Astrocyte of the cerebellum (primary cell): ENCODE data around the gene SEC24B.
"Not testable (repeated sequence)": the region's sequence is repeated elsewhere in the genome, so short reads cannot be mapped to it uniquely, and the experiment has no call there.

Source experiments
- DNase-seq: peaks from one replicate; pipeline ENCODE4 v3.0.0-alpha.2; 2011; ENCODE audit warnings: low read depth
- H3K4me3 ChIP-seq: 2 replicates; pipeline ENCODE4 v1.5.1; 2011; ENCODE audit warnings: mild to moderate bottlenecking, low read depth, low read length, moderate library complexity
- in situ Hi-C: cut with HindIII; loops from 2 replicates; pipeline ENCODE4 v1.10.0; 2017; ENCODE audit warnings: low sequenced_read_pairs
- TF ChIP-seq, protein P1 (sequence below): IDR thresholded peaks from 2 replicates; pipeline ENCODE4 v1.5.1; 2012; ENCODE audit warnings: low read length, low read depth, moderate library complexity, mild to moderate bottlenecking; ENCODE audit errors: missing control alignments

Gene SEC24B

DNA sequence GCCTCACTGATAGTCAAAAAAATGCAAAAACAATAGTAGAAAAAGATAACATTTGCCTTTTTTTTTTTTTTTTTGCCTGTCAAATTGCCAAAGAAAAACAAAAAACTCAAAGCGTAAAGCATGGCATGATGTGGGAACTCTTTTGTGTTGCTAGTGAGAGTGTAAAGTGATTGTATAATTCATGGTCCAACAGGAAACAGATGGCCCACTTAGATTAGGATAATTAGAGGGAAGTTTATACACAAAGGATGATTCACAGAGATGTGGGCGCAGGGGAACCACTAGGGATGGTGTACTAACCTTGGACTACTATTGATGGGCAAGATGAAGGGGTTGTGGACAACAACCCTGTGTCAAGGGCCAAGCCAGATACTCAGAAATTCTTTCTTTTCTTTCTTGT is 142.8 kb downstream of the SEC24B start:
- no peak for DNase-seq
- in situ Hi-C loops = no loop called here
- TF ChIP-seq, protein P1, sequence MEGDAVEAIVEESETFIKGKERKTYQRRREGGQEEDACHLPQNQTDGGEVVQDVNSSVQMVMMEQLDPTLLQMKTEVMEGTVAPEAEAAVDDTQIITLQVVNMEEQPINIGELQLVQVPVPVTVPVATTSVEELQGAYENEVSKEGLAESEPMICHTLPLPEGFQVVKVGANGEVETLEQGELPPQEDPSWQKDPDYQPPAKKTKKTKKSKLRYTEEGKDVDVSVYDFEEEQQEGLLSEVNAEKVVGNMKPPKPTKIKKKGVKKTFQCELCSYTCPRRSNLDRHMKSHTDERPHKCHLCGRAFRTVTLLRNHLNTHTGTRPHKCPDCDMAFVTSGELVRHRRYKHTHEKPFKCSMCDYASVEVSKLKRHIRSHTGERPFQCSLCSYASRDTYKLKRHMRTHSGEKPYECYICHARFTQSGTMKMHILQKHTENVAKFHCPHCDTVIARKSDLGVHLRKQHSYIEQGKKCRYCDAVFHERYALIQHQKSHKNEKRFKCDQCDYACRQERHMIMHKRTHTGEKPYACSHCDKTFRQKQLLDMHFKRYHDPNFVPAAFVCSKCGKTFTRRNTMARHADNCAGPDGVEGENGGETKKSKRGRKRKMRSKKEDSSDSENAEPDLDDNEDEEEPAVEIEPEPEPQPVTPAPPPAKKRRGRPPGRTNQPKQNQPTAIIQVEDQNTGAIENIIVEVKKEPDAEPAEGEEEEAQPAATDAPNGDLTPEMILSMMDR = no peak
- H3K4me3 ChIP-seq = no peak overlapping the region

GRCh38 chr4:109578846-109579245 is 145.2 kb downstream of the SEC24B start:
- no peak for DNase-seq
- TF ChIP-seq, protein P1 = no peak
- in situ Hi-C loops = no loop called here
- no peak overlapping the region for H3K4me3 ChIP-seq

GRCh38 chr4:109579997-109580396 is 146.4 kb downstream of the SEC24B start:
- in situ Hi-C loops, DNase-seq, H3K4me3 ChIP-seq: not testable (repeated sequence)

DNA sequence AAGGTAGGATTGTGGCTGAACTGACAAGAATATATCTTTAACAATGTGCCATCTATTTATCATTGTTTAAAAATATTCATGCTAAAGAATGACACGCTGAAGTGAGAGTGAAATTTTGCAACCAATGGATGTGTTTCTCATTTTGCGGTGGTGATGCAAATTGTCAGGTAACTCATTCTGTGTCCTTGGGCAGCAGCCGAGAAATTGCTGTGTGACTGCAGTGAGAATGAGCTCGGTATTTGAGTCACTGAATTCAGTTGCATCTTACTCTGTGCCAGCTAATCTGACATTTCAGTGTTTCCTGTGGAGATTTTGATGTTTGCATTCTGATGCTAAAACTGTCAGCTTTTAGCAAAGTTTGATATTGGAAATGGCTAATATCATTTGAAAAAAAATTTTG is 154.6 kb downstream of the SEC24B start:
- DNase-seq = no peak
- TF ChIP-seq, protein P1 = no peak
- in situ Hi-C loops = no loop called here
- no peak overlapping the region for H3K4me3 ChIP-seq

GRCh38 chr4:109589119-109589518 is 155.5 kb downstream of the SEC24B start:
- no peak for DNase-seq
- H3K4me3 ChIP-seq = no peak overlapping the region
- TF ChIP-seq, protein P1 = no peak
- in situ Hi-C loops = no loop called here

DNA sequence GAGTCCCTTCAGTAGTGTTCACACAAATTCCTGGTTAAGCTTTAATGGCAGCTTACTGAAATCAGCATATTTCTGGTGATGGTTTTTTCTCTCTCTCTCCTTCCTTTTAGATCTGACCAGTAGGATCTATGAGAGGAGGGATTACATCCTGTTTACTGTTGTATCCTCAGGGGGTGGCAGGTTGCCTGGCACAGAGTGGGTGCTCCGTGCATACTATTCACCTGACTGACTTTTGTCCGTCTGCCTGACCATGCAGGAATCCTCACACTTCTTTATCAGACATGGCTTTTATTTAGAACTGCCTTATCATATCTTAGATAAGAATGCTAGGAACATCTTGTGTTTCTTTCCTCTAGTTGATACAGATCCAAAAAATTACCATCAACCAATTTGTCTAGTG is 156.0 kb downstream of the SEC24B start:
- in situ Hi-C loops = no loop called here
- TF ChIP-seq, protein P1 = no peak
- H3K4me3 ChIP-seq = no peak overlapping the region
- DNase-seq = no peak
